ENCODE measurements around the gene PDE4D.

The PDE4D gene

GRCh38 chr5:58921159-58921558 lies 972.4 kb downstream of the PDE4D start:
- peaks cover 18% of the 10 kb centered on the region for H3K27me3 ChIP-seq (ENCODE audit: control insufficient read depth, insufficient read depth, low read length)
- no peak overlapping the region for H3K4me3 ChIP-seq (ENCODE audit: low read length)
- no peak overlapping the region for H3K4me2 ChIP-seq (ENCODE audit: low read length)
- H3K9me3 ChIP-seq (replicated peaks; ENCODE audit: low read length), result no peaks in the 10 kb centered on the region
- H3K36me3 ChIP-seq (ENCODE audit: insufficient read depth, low read length), result no peaks in the 10 kb centered on the region
- peaks cover 17% of the 10 kb centered on the region for H3K4me1 ChIP-seq (ENCODE audit: control insufficient read depth, insufficient read depth, low read length)
- H3K9ac ChIP-seq (ENCODE audit: low read depth, low read length), result no peak overlapping the region

GRCh38 chr5:58919833-58920232 lies 973.7 kb downstream of the PDE4D start:
- no peak overlapping the region for H3K4me2 ChIP-seq (ENCODE audit: low read length)

More at GRCh38 chr5:58919833-58920232, 973.7 kb downstream of the PDE4D start:
- peaks cover 17% of the 10 kb centered on the region for H3K4me1 ChIP-seq (ENCODE audit: control insufficient read depth, insufficient read depth, low read length)
- H3K9me3 ChIP-seq (replicated peaks; ENCODE audit: low read length), result no peaks in the 10 kb centered on the region
- no peak overlapping the region for H3K4me3 ChIP-seq (ENCODE audit: low read length)
- no peak overlapping the region for H3K9ac ChIP-seq (ENCODE audit: low read depth, low read length)
- H3K36me3 ChIP-seq (ENCODE audit: insufficient read depth, low read length), result no peaks in the 10 kb centered on the region
- H3K27me3 ChIP-seq (ENCODE audit: control insufficient read depth, insufficient read depth, low read length), result peaks cover 18% of the 10 kb centered on the region

Small RNAs within 50 kb of the gene (small RNA-seq; reads per million reads assigned to genes)
- 0.63 reads per million for gene MIR582

Measured in skeletal muscle satellite cell (primary cell).